Measurements from ENCODE around the gene WDR75. TPM values are rescaled to one million over a fixed set of nuclear protein-coding genes. Genes with fewer than 3 reads are reported as not detected.
"Not testable (repeated sequence)": the region's sequence is repeated elsewhere in the genome, so short reads cannot be mapped to it uniquely, and the experiment has no call there.

Gene WDR75
- total RNA-seq, 2 experiments from 2014 or later: 55.7 to 79.6 TPM

DNA sequence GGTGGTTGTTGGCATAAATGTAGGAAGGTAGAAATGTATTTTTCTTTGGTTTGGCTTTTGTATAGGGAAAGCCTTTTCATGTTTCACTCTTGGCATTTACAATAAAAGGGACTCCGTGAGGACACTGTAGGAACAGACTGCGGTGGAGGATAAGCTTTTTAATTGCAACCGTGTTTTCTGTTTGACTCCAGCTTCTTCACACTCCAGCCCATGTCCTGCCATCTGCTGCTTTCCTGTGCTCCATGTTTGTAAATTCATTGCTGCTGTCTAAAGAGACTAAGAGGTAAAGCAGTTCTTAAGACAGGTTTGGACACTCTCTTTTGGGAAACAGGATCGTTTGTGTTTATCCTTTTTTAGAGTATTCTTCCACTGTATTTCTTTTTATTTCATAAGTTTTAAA lies 33.3 kb downstream of the WDR75 start:
- no peak overlapping the region for H3K4me3 ChIP-seq (ENCODE audit: low read depth, low read length, poor library complexity, severe bottlenecking)
- H3K4me1 ChIP-seq (ENCODE audit: insufficient read depth, low read length, poor library complexity, severe bottlenecking): no peaks in the 10 kb centered on the region
- H3K9me3 ChIP-seq (ENCODE audit: low read length): no peaks in the 10 kb centered on the region
- ChIA-PET CTCF (ENCODE audit: unreplicated experiment) (no interaction called here), POLR2A (interaction anchor here (0.9 kb wide), 1 partner anchor 12 kb away, joined by 4 read pairs; no protein-coding TSS in a partner anchor)
- no peak overlapping the region for H3K27ac ChIP-seq (ENCODE audit: low read depth, low read length, poor library complexity, severe bottlenecking)
- peaks cover 80% of the 10 kb centered on the region for H3K36me3 ChIP-seq (ENCODE audit: insufficient read depth, low read length)
- TF ChIP-seq EZH2phosphoT487 (IDR thresholded peaks at IDR 0.05; ENCODE audit: borderline replicate concordance, low read depth, low read length) (no peak), CTCF (conservative IDR thresholded peaks at IDR 0.05; ENCODE audit: low read length) (no peak)
- DNase-seq (ENCODE audit: low spot score): no peak
- no peaks in the 10 kb centered on the region for H3K9me2 ChIP-seq (ENCODE audit: insufficient read depth, low read length)
- H4K20me1 ChIP-seq (ENCODE audit: insufficient read depth, low read length): no peaks in the 10 kb centered on the region
- no peaks in the 10 kb centered on the region for H3K79me2 ChIP-seq (ENCODE audit: insufficient read depth, low read depth, low read length)
- H2AFZ ChIP-seq (ENCODE audit: low read length): no peak overlapping the region
- no peak overlapping the region for H3K4me2 ChIP-seq (ENCODE audit: low read length)
- intact Hi-C loops (cut with micrococcal nuclease; ENCODE audit: unreplicated experiment): no loop called here
- no TSS peak for BruUV-seq (replicated peaks)

DNA sequence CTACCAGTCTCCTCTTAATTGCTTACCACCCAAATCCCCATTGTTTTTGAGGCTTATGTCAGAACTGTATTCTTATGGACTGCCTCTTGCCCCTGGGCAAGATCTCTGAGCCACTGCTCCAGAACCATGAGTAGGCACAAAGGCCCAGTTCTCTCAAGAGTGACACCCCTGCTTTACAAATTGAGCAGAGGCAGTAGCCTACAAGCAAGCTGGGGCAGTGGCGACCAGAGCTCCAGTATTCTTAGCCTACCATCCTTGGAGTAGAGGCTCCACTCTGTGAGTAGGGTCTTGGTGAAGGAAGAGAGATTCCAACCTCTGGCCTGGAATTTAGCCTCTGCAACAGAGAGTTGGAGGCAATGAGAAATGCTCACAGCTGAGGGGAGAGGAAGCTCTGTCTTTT lies 36.5 kb downstream of the WDR75 start:
- H3K4me1 ChIP-seq (ENCODE audit: insufficient read depth, low read length, poor library complexity, severe bottlenecking): no peaks in the 10 kb centered on the region
- no peak for DNase-seq (ENCODE audit: low spot score)

DNA sequence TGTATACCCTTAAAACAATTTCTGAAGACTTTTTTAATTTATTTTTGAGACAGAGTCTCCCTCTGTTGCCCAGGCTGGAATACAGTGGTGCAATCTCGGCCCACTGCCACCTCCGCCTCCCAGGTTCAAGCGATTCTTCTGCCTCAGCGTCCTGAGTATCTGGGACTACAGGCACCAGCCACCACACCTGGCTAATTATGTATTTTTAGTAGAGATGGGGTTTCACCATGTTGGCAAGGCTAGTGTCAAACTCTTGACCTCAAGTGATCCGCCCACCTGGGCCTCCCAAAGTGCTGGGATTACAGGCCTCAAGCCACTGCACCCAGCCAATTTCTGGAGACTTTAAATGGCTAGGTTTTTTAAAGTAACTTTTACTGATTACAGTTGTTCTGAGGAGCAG lies 37.0 kb downstream of the WDR75 start:
- H3K4me1 ChIP-seq (ENCODE audit: insufficient read depth, low read length, poor library complexity, severe bottlenecking); intact Hi-C loops (cut with micrococcal nuclease; ENCODE audit: unreplicated experiment); H3K79me2 ChIP-seq (ENCODE audit: insufficient read depth, low read depth, low read length); H3K9me2 ChIP-seq (ENCODE audit: insufficient read depth, low read length); H4K20me1 ChIP-seq (ENCODE audit: insufficient read depth, low read length); H3K4me3 ChIP-seq (ENCODE audit: low read depth, low read length, poor library complexity, severe bottlenecking); H3K27ac ChIP-seq (ENCODE audit: low read depth, low read length, poor library complexity, severe bottlenecking); H3K4me2 ChIP-seq (ENCODE audit: low read length); DNase-seq (ENCODE audit: low spot score); CTCF ChIA-PET (ENCODE audit: unreplicated experiment); POLR2A ChIA-PET; H2AFZ ChIP-seq (ENCODE audit: low read length); H3K9me3 ChIP-seq (ENCODE audit: low read length); BruUV-seq (replicated peaks): not testable (repeated sequence)
- H3K36me3 ChIP-seq (ENCODE audit: insufficient read depth, low read length): peaks cover 47% of the 10 kb centered on the region

More for the DNA sequence above, 36.5 kb downstream of the WDR75 start:
- Histone ChIP-seq H3K27ac (ENCODE audit: low read depth, low read length, poor library complexity, severe bottlenecking) (no peak overlapping the region), H4K20me1 (ENCODE audit: insufficient read depth, low read length) (no peaks in the 10 kb centered on the region), H2AFZ (ENCODE audit: low read length) (no peak overlapping the region), H3K36me3 (ENCODE audit: insufficient read depth, low read length) (peaks cover 49% of the 10 kb centered on the region), H3K79me2 (ENCODE audit: insufficient read depth, low read depth, low read length) (no peaks in the 10 kb centered on the region), H3K4me3 (ENCODE audit: low read depth, low read length, poor library complexity, severe bottlenecking) (no peak overlapping the region), H3K9me3 (ENCODE audit: low read length) (no peaks in the 10 kb centered on the region), H3K9me2 (ENCODE audit: insufficient read depth, low read length) (no peaks in the 10 kb centered on the region), H3K4me2 (ENCODE audit: low read length) (no peak overlapping the region)
- intact Hi-C loops (cut with micrococcal nuclease; ENCODE audit: unreplicated experiment): no loop called here
- CTCF ChIA-PET (ENCODE audit: unreplicated experiment): no interaction called here
- TF ChIP-seq EZH2phosphoT487 (IDR thresholded peaks at IDR 0.05; ENCODE audit: borderline replicate concordance, low read depth, low read length) (no peak), CTCF (conservative IDR thresholded peaks at IDR 0.05; ENCODE audit: low read length) (no peak)
- POLR2A ChIA-PET: no interaction called here
- no TSS peak for BruUV-seq (replicated peaks)

Data from OCI-LY7 (cell line).